GM06990 (cell line): ENCODE data around the gene SORCS1.

Source experiments
- DNase-seq: peaks from one replicate; pipeline ENCODE4 v3.0.0-alpha.2; 2011; ENCODE audit not compliant: insufficient read length; ENCODE audit errors: extremely low read depth
- H3K27me3 ChIP-seq: replicated peaks from 2 replicates; pipeline ENCODE4 v1.6.0; 2011; ENCODE audit warnings: low read length; ENCODE audit not compliant: control insufficient read depth, insufficient read depth
- H3K36me3 ChIP-seq: 2 replicates; pipeline ENCODE4 v1.5.1; 2011; ENCODE audit warnings: low read length; ENCODE audit not compliant: control insufficient read depth, insufficient read depth
- H3K4me3 ChIP-seq: replicated peaks from 2 replicates; pipeline ENCODE4 v1.5.1; 2011; ENCODE audit warnings: low read depth, mild to moderate bottlenecking, control low read depth, low read length
- CTCF ChIP-seq: IDR thresholded peaks from 2 replicates; pipeline ENCODE4 v1.5.1; 2011; ENCODE audit warnings: low read length, control low read depth, mild to moderate bottlenecking, inconsistent platforms; ENCODE audit not compliant: insufficient read depth, poor library complexity, severe bottlenecking

Gene SORCS1

GRCh38 chr10:106771154-106771553 is 393.4 kb downstream of the SORCS1 start:
- Histone ChIP-seq H3K36me3 (no peaks in the 10 kb centered on the region), H3K27me3 (no peaks in the 10 kb centered on the region; the same call in 1 of the 2 replicates), H3K4me3 (no peak overlapping the region)
- TF ChIP-seq CTCF: no peak
- DNase-seq: no peak

GRCh38 chr10:106768204-106768603 is 396.3 kb downstream of the SORCS1 start:
- H3K36me3 ChIP-seq: no peaks in the 10 kb centered on the region
- H3K27me3 ChIP-seq: no peaks in the 10 kb centered on the region
- no peak for DNase-seq
- TF ChIP-seq CTCF: no peak
- H3K4me3 ChIP-seq: no peak overlapping the region

GRCh38 chr10:106765928-106766327 is 398.6 kb downstream of the SORCS1 start:
- Histone ChIP-seq H3K4me3 (no peak overlapping the region), H3K36me3 (no peaks in the 10 kb centered on the region), H3K27me3 (no peaks in the 10 kb centered on the region)
- TF ChIP-seq CTCF: no peak
- DNase-seq: no peak

GRCh38 chr10:106765241-106765754 is 399.2 kb downstream of the SORCS1 start:
- TF ChIP-seq CTCF: no peak
- no peak for DNase-seq
- Histone ChIP-seq H3K36me3 (no peaks in the 10 kb centered on the region), H3K4me3 (no peak overlapping the region), H3K27me3 (no peaks in the 10 kb centered on the region)

- TF ChIP-seq CTCF: no peak
- Histone ChIP-seq H3K36me3 (no peaks in the 10 kb centered on the region), H3K4me3 (no peak overlapping the region), H3K27me3 (no peaks in the 10 kb centered on the region)
- no peak for DNase-seq
These were observed 400.1 kb downstream of the SORCS1 start for GRCh38 chr10:106764360-106764759.

- Histone ChIP-seq H3K4me3 (no peak overlapping the region), H3K27me3 (no peaks in the 10 kb centered on the region), H3K36me3 (no peaks in the 10 kb centered on the region)
- no peak for TF ChIP-seq CTCF
- DNase-seq: no peak
These were observed 402.6 kb downstream of the SORCS1 start for GRCh38 chr10:106761906-106762305.
